ENCODE results near the gene SLC35G3. TPM values are rescaled to one million over a fixed set of nuclear protein-coding genes. Genes with fewer than 3 reads are reported as not detected.

SLC35G3 gene
- total RNA-seq, 1 experiment from 2014 or later, result not detected

GRCh38 chr17:35238821-35239220 lies 44.6 kb upstream of the SLC35G3 start:
- Histone ChIP-seq H4K8ac (replicated peaks; ENCODE audit: insufficient read length, low read depth, low read length) (no peak overlapping the region), H3K18ac (ENCODE audit: insufficient read length, low read depth, low read length) (no peak overlapping the region), H4K91ac (ENCODE audit: insufficient read length, low read depth, low read length) (no peak overlapping the region), H3K4ac (ENCODE audit: low read depth, low read length) (no peak overlapping the region), H3K79me2 (ENCODE audit: insufficient read depth, low read length) (no peaks in the 10 kb centered on the region), H3K9me3 (ENCODE audit: control insufficient read depth, low read depth, low read length) (no peaks in the 10 kb centered on the region), H3K4me2 (ENCODE audit: insufficient read depth, insufficient read length, low read length) (no peak overlapping the region), H3K56ac (ENCODE audit: insufficient read length, low read depth, low read length) (no peak overlapping the region), H3K9ac (ENCODE audit: extremely low read depth, insufficient read length, low read length) (no peak overlapping the region), H2BK5ac (ENCODE audit: insufficient read length, low read length) (no peak overlapping the region), H4K20me1 (ENCODE audit: control insufficient read depth, insufficient read depth, insufficient read length) (no peaks in the 10 kb centered on the region), H3K27me3 (ENCODE audit: insufficient read depth, low read length) (no peaks in the 10 kb centered on the region), H3K4me1 (ENCODE audit: insufficient read depth, low read length) (no peaks in the 10 kb centered on the region), H2AFZ (ENCODE audit: low read length) (no peak overlapping the region), H2BK20ac (ENCODE audit: low read depth, low read length, poor library complexity, severe bottlenecking) (no peak overlapping the region), H3K14ac (ENCODE audit: insufficient read depth, low read length) (no peak overlapping the region), H2BK12ac (ENCODE audit: insufficient read length, low read depth, low read length) (no peak overlapping the region), H3K27ac (ENCODE audit: insufficient read length, low read depth, low read length) (no peak overlapping the region), H3K79me1 (ENCODE audit: insufficient read depth, low read depth, low read length, poor library complexity, severe bottlenecking) (no peaks in the 10 kb centered on the region), H2AK5ac (ENCODE audit: insufficient read length, low read length) (no peak overlapping the region), H2BK15ac (ENCODE audit: low read depth, low read length) (no peak overlapping the region), H4K5ac (ENCODE audit: insufficient read length, low read depth, low read length) (no peak overlapping the region), H3T11ph (ENCODE audit: low read length) (no peak overlapping the region), H3K23me2 (ENCODE audit: insufficient read length, low read depth, low read length, poor library complexity, severe bottlenecking) (peaks cover 10% of the 10 kb centered on the region), H3K23ac (ENCODE audit: insufficient read length, low read depth, low read length) (no peak overlapping the region), H2BK120ac (ENCODE audit: low read depth, low read length, poor library complexity, severe bottlenecking) (no peak overlapping the region)
- Mint-ChIP-seq H3K27me3 (ENCODE audit: low read depth) (peaks cover 26% of the 10 kb centered on the region), H3K4me3 (no peak overlapping the region), H3K27ac (no peak overlapping the region), H3K36me3 (ENCODE audit: insufficient read depth in 1 of 3, low read depth in 3 of 3) (peaks cover 0 to 2% (median 0%) of the 10 kb centered on the region in 3 experiments; a peak in 1 of 7 replicates), H3K4me1 (peaks cover 7% of the 10 kb centered on the region in 2 experiments), H3K9me3 (peaks cover 0 to 7% of the 10 kb centered on the region in 2 experiments; a peak in 2 of 5 replicates)
- WGBS (ENCODE audit: extremely low coverage, insufficient read length, low lambda C conversion rate), result no CpG with 5 or more reads among the region's 2 CpGs
- DNase-seq, result no peak
- TF ChIP-seq CTCF (conservative IDR thresholded peaks at IDR 0.05), result no peak

Measured in H9 (cell line).